ENCODE measurements around the gene SMARCB1. TPM values are rescaled to one million over a fixed set of nuclear protein-coding genes. Genes with fewer than 3 reads are reported as not detected.

SMARCB1 gene
- total and polyA plus RNA-seq, 7 donors: 25.0 to 85.7 (median 43.9) TPM

GRCh38 chr22:23781511-23782183, 5.1 kb upstream of the SMARCB1 start:
- no peak overlapping the region for H3K27ac ChIP-seq
- H3K36me3 ChIP-seq: no peaks in the 10 kb centered on the region
- H3K27me3 ChIP-seq: no peaks in the 10 kb centered on the region
- no peak for DNase-seq
- WGBS, 2 donors: 82 to 83% methylated on average over 14 of the region's 14 CpGs
- no peaks in the 10 kb centered on the region for H3K9me3 ChIP-seq
- intact Hi-C loops (cut with DNase I): no loop called here
- no peak overlapping the region for H3K4me3 ChIP-seq
- peaks cover 0 to 24% (median 21%) of the 10 kb centered on the region in 4 donors for H3K4me1 ChIP-seq
- TF ChIP-seq EP300 (IDR thresholded peaks at IDR 0.05) (no peak), POLR2AphosphoS5 (IDR thresholded peaks at IDR 0.05) (no peak), POLR2A (IDR thresholded peaks at IDR 0.05) (no peak), CTCF (IDR thresholded peaks at IDR 0.05) (no peak)

- WGBS, 2 donors: 95% methylated on average over 16 of the region's 16 CpGs
- Histone ChIP-seq H3K4me3 (no peak overlapping the region), H3K36me3 (no peaks in the 10 kb centered on the region), H3K9me3 (no peaks in the 10 kb centered on the region), H3K27ac (no peak overlapping the region), H3K27me3 (no peaks in the 10 kb centered on the region), H3K4me1 (peaks cover 0 to 22% (median 20%) of the 10 kb centered on the region in 4 donors)
- DNase-seq: no peak
- intact Hi-C loops (cut with DNase I): no loop called here
- TF ChIP-seq CTCF (IDR thresholded peaks at IDR 0.05): no peak
- no peak for TF ChIP-seq POLR2AphosphoS5 (IDR thresholded peaks at IDR 0.05)
- no peak for TF ChIP-seq EP300 (IDR thresholded peaks at IDR 0.05)
- TF ChIP-seq POLR2A (IDR thresholded peaks at IDR 0.05): no peak
These were observed 4.5 kb upstream of the SMARCB1 start for GRCh38 chr22:23782252-23782651.

- H3K36me3 ChIP-seq: no peaks in the 10 kb centered on the region
- no peak overlapping the region for H3K4me3 ChIP-seq
- 86 to 90% methylated on average over 1 of the region's 1 CpG for WGBS, 2 donors
- no peak for DNase-seq
- H3K4me1 ChIP-seq: peaks cover 0 to 21% (median 18%) of the 10 kb centered on the region in 4 donors
- no peaks in the 10 kb centered on the region for H3K9me3 ChIP-seq
- H3K27me3 ChIP-seq: no peaks in the 10 kb centered on the region
- intact Hi-C loops (cut with DNase I): no loop called here
- H3K27ac ChIP-seq: no peak overlapping the region
- TF ChIP-seq POLR2A (IDR thresholded peaks at IDR 0.05) (no peak), CTCF (IDR thresholded peaks at IDR 0.05) (no peak), EP300 (IDR thresholded peaks at IDR 0.05) (no peak), POLR2AphosphoS5 (IDR thresholded peaks at IDR 0.05) (no peak)
These were observed 4.1 kb upstream of the SMARCB1 start for GRCh38 chr22:23782703-23783102.

- Histone ChIP-seq H3K4me1 (peaks cover 0 to 22% (median 20%) of the 10 kb centered on the region in 4 donors), H3K9me3 (no peaks in the 10 kb centered on the region), H3K36me3 (no peaks in the 10 kb centered on the region), H3K4me3 (no peak overlapping the region), H3K27me3 (no peaks in the 10 kb centered on the region), H3K27ac (no peak overlapping the region)
- WGBS, 2 donors: 74 to 83% methylated on average over 15 of the region's 15 CpGs
- intact Hi-C loops (cut with DNase I): no loop called here
- DNase-seq: no peak
- TF ChIP-seq EP300 (IDR thresholded peaks at IDR 0.05): no peak
- TF ChIP-seq POLR2A (IDR thresholded peaks at IDR 0.05): no peak
These were observed 3.3 kb upstream of the SMARCB1 start for GRCh38 chr22:23783265-23784150.

- no peaks in the 10 kb centered on the region for H3K36me3 ChIP-seq
- WGBS, 2 donors: 20 to 46% methylated on average over 8 of the region's 8 CpGs
- intact Hi-C loops (cut with DNase I): no loop called here
- no peaks in the 10 kb centered on the region for H3K9me3 ChIP-seq
- TF ChIP-seq CTCF (IDR thresholded peaks at IDR 0.05): no peak
- no peak for TF ChIP-seq POLR2AphosphoS5 (IDR thresholded peaks at IDR 0.05)
- TF ChIP-seq POLR2A (IDR thresholded peaks at IDR 0.05): no peak
- no peak for TF ChIP-seq EP300 (IDR thresholded peaks at IDR 0.05)
- peaks cover 0 to 27% (median 25%) of the 10 kb centered on the region in 4 donors for H3K4me1 ChIP-seq
- DNase-seq: no peak
- peak overlapping the region in 1 of 4 donors; percentile 6 for H3K27ac ChIP-seq
- no peak overlapping the region for H3K4me3 ChIP-seq
- H3K27me3 ChIP-seq: no peaks in the 10 kb centered on the region
These were observed 2.5 kb upstream of the SMARCB1 start for GRCh38 chr22:23784215-23784732.

Measured in sigmoid colon (tissue), 7 donors.